ENCODE results near the gene DERL2.
"Not testable (repeated sequence)": the region's sequence is repeated elsewhere in the genome, so short reads cannot be mapped to it uniquely, and the experiment has no call there.

DERL2 gene

GRCh38 chr17:5437721-5438317 lies 48.2 kb downstream of the DERL2 start:
- DNase-seq (ENCODE audit: low read depth in 2 of 2): no peak

DNA sequence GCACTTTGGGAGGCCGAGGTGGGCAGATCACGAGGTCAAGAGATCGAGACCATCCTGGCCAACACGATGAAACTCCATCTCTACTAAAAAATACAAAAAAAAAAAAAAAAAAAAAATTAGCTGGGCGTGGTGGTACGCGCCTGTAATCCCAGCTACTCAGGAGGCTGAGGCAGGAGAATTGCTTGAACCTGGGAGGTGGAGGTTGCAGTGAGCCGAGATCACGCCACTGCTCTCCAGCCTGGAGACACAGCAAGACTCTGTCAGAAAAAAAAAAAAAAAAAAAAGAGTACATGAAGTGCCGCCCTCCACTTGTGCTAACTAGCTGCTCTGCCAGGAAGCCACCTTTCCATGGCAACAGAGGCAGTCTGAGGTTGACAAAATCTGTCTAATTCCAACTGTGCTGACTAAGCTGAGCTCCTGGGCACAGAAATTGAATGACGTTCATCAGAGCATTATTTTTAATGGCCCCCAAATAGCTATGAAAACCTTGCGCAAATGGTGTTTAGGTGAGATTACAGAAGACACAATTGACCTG lies 50.1 kb downstream of the DERL2 start:
- not testable (repeated sequence) for DNase-seq (ENCODE audit: low read depth in 2 of 2)

DNA sequence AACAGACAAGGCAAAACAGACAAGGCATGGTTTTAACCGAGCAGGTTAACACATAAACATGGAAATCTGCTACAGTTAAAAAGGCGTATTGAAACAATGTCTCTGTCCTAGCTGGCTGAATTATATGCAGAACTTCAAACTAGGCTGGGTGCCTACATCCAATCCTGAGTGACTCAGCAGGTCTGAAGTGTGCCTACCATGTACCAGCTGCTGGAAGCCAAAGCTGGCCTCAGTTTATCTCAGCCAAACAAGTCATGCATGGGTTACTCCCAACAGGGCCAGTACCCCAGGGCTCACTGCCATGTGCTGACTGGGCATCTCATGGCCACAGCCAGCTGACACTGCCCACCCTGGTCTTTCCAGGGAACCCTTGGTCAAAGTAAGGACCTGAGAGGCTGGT lies 51.0 kb downstream of the DERL2 start:
- DNase-seq (ENCODE audit: low read depth in 2 of 2): no peak

GRCh38 chr17:5431949-5432556 lies 53.9 kb downstream of the DERL2 start:
- DNase-seq (ENCODE audit: low read depth in 2 of 2): no peak

DNA sequence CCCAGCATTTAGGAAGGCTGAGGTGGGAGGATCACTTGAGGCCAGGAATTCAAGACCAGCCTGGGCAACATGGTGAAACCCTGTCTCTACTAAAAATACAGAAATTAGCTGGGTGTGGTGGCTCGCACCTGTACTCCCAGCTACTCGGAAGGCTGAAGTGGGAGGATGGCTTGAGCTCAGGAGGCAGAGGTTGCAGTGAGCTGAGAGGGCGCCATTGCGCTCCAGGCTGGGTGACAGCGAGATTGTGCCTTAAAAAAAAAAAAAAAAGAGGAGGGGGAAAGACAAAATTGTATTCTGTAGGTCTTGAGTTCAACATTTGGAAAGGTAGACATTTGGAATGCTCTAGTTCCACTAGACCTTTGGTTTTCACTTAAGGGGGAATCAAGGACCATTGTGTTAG lies 54.7 kb downstream of the DERL2 start:
- DNase-seq (ENCODE audit: low read depth in 2 of 2): not testable (repeated sequence)

- no peak for DNase-seq (ENCODE audit: low read depth in 2 of 2)
These were observed 55.5 kb downstream of the DERL2 start for GRCh38 chr17:5430413-5430999.

DNA sequence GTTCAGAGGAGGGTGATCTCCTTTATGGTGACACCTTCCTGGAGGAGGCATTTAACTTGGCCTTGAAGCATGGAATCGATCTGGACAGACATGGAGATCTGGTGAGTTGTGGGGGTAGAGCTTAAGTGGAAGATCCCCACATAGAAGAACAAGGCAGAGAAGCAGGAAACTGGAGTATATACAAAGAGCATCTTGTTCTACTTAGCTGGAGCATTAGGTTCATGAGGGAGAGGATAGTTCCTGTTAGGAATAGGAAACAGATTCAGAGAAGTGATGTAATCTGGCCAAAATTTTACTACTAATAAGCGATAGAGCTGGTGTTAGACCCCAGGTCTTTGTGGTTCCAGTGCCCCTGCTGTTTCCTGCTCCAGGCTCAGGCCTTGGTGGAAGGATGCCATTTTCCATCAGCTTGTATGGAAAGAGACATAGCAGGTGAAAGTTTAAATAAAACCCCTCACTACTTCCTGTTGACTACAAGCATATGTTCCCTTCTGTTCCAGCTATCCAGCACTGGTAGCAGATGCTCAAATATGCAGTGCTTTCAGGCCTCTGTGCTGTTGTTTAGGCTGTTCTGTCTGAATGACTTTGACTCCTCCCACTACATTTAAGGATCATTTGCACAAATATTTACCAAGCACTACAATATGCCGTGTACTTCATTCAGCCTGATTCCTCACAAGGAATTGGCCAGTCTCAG lies 56.6 kb downstream of the DERL2 start:
- DNase-seq (ENCODE audit: low read depth in 2 of 2): no peak

DNA sequence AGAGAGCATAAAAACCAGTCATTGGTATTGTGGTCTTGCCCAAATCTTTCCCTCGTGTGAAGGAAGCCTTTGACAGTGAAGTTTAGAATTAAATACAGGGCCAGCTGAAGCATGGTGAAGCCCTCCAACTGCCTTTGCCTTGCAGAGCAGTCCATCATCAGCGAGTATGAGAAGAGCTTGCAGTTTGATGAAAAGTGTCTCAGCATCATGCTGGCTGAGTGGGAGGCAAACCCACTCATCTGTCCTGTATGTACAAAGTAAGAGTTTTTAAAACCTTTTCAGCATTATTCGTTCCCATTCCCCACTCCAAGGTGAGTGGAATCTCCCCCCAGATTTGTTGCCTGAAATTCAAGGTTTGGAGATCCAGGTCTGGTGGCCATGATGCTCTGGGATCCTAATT lies 60.2 kb downstream of the DERL2 start:
- no peak for DNase-seq (ENCODE audit: low read depth in 2 of 2)

GRCh38 chr17:5424909-5425308 lies 61.1 kb downstream of the DERL2 start:
- DNase-seq (ENCODE audit: low read depth in 2 of 2): no peak

DNA sequence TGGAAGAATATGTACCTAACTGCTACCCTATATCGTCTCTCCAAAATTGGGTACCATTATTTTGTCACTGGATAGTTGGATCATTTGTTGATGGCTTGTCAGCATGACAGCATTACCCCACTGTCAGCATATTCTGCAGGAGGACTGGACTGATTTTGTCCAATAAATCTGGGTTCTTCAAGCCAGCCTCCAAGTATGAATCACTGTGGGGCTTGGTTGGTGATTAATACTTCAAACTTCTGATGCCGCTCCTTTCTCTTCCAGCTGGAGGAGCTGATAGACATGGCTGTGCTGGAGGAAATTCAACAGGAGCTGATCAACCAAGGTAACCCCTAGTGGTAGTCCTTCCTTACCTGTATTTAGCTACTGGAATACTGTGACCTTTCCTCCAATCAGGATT lies 63.5 kb downstream of the DERL2 start:
- no peak for DNase-seq (ENCODE audit: low read depth in 2 of 2)
